Activated naive CD4-positive, alpha-beta T cell treated with anti-CD3 and anti-CD28 coated beads, Interleukin-2, amount 50 U/mL, for 24 hours (primary cell): Measurements from ENCODE around the gene TSR2.
"Not testable (repeated sequence)": the region's sequence is repeated elsewhere in the genome, so short reads cannot be mapped to it uniquely, and the experiment has no call there.

Source experiments
- H3K27ac Mint-ChIP-seq: one replicate; pipeline ENCODE4 v1.8.0; 2021; ENCODE audit warnings: mild to moderate bottlenecking, mixed read lengths
- H3K27me3 Mint-ChIP-seq: one replicate; pipeline ENCODE4 v1.8.0; 2021; ENCODE audit warnings: mixed read lengths
- H3K36me3 Mint-ChIP-seq: one replicate; pipeline ENCODE4 v1.8.0; 2021; ENCODE audit warnings: mixed read lengths
- H3K4me1 Mint-ChIP-seq: one replicate; pipeline ENCODE4 v1.8.0; 2021; ENCODE audit warnings: mixed read lengths
- H3K4me3 Mint-ChIP-seq: one replicate; pipeline ENCODE4 v1.8.0; 2021; ENCODE audit warnings: mild to moderate bottlenecking, mixed read lengths
- H3K9me3 Mint-ChIP-seq: one replicate; pipeline ENCODE4 v1.8.0; 2021; ENCODE audit warnings: mixed read lengths

TSR2 gene

DNA sequence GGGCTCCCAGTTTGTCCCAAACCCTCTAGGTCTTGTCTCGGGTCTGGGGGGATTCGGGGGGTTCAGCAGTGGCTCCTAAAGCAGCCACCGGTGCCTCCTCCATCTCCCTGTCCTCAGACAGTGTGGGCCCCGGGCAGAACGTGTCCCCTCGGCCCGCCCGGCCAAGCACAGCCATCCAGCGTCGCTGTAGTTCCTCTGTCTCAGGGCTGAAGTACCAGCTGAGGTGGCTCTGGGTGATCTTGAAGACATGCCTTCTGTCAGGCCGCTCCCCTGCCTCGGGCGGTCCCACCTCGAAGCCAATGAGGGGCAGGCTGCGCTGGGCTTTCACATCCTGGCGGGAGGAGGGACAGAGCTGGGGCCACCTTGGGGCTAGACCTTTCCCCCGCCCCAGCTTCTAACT is 5.9 kb downstream of the TSR2 start:
- Mint-ChIP-seq H3K27ac (no peak overlapping the region), H3K9me3 (no peaks in the 10 kb centered on the region), H3K4me3 (no peak overlapping the region), H3K36me3 (peaks cover 11% of the 10 kb centered on the region), H3K27me3 (no peaks in the 10 kb centered on the region), H3K4me1 (peaks cover 20% of the 10 kb centered on the region)

DNA sequence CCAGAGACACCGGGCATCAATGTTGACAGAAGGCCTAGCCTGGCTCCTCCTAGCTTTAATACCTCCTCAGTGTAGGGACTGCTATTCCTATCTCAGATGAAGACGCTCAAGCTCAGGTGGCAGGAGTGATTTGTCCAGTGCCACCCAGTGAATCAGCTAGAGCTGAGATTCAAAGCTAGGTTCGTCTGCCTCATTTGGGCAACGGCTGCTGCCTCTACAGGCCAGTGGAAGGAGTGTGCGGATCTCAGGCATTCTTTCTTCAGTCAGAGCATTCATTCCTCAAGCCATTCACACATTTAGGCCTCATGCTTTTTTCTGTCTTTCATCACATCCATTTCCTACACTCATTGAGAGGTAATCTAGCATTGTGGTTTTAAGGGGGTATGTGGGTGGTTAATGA is 7.3 kb downstream of the TSR2 start:
- Mint-ChIP-seq H3K9me3 (no peaks in the 10 kb centered on the region), H3K4me1 (peaks cover 7% of the 10 kb centered on the region), H3K4me3 (no peak overlapping the region), H3K27me3 (no peaks in the 10 kb centered on the region), H3K27ac (no peak overlapping the region), H3K36me3 (peaks cover 6% of the 10 kb centered on the region)

DNA sequence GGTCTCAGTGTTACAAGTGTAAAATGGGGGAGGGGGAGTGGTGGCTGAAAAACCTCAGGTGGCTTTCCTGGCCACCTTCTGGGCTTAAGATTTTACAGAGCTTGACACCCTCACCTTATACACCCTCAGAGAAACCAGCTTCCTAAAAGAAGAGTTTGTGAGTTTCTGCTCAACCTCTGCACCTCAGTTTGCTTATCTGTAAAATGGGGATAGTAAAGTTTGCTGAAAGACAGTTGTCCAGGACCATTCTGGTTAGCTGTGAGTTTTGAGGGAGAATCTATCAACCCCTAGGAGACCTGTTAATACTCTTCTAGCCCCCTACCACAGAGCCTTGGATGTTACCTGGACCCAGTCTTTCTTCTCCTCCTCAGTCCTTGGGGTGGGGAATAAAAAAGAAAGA is 9.7 kb downstream of the TSR2 start:
- Mint-ChIP-seq H3K27me3 (no peaks in the 10 kb centered on the region), H3K4me3 (no peak overlapping the region), H3K4me1 (no peaks in the 10 kb centered on the region), H3K36me3 (peaks cover 3% of the 10 kb centered on the region), H3K9me3 (no peaks in the 10 kb centered on the region), H3K27ac (no peak overlapping the region)

DNA sequence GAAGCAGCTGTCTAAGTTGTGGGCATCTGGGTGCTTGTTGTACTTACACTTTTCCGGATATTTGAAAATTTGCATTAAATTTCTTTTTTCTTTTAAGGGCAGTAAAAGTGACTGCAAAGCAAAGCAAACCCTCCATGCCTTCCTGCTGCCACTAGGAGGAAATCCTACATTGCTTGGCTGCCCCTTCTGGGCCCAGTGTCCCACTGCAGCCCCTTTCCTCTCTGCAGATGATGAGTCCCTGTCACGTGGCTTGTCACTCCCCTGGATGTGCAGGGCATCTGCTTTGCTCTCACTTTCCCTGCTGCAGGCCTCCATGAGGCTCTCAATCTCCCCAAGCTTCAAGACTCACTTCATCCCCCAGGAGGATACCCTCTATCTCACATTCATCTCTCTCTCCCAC is 12.7 kb downstream of the TSR2 start:
- Mint-ChIP-seq H3K27me3 (no peaks in the 10 kb centered on the region), H3K36me3 (peaks cover 3% of the 10 kb centered on the region), H3K27ac (no peak overlapping the region), H3K9me3 (no peaks in the 10 kb centered on the region), H3K4me1 (no peaks in the 10 kb centered on the region), H3K4me3 (no peak overlapping the region)

DNA sequence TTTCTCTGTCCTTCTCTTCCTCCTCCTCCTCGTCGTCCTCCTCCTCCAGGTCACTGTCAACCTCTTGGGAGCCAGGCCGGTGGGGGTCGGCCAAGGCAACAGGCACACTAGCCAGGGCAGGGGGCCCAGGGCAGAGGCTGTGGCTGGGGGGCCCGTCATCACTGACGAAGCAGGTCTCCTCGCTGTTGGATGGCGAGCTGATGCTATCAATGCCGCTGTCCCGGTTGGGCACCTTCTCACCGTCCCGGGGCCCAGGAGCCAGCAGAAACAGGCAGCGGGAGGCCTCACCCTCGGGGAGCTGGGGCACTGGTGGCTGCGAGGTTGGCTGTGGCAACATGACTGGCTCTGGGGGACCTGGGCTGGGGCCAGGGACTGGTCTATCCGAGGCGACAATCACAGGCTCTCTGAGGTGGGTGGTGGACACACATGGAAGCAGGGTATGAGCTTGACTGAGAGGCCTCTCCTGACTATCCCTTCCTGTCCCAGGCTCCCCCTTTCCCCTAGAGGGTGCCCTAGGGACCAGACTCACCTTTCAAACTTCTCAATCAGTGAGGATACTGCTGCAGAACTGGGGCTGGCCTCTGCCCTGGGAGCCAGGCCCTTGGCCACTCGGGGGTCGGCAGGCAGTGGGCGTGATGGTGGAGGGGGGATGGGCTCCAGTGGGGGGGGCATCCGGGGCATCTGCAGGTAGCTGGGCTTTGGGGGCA is 30.0 kb downstream of the TSR2 start:
- H3K27me3 Mint-ChIP-seq, result no peaks in the 10 kb centered on the region
- H3K27ac Mint-ChIP-seq, result no peak overlapping the region
- no peaks in the 10 kb centered on the region for H3K36me3 Mint-ChIP-seq
- no peaks in the 10 kb centered on the region for H3K4me1 Mint-ChIP-seq
- H3K4me3 Mint-ChIP-seq, result no peak overlapping the region
- no peaks in the 10 kb centered on the region for H3K9me3 Mint-ChIP-seq

DNA sequence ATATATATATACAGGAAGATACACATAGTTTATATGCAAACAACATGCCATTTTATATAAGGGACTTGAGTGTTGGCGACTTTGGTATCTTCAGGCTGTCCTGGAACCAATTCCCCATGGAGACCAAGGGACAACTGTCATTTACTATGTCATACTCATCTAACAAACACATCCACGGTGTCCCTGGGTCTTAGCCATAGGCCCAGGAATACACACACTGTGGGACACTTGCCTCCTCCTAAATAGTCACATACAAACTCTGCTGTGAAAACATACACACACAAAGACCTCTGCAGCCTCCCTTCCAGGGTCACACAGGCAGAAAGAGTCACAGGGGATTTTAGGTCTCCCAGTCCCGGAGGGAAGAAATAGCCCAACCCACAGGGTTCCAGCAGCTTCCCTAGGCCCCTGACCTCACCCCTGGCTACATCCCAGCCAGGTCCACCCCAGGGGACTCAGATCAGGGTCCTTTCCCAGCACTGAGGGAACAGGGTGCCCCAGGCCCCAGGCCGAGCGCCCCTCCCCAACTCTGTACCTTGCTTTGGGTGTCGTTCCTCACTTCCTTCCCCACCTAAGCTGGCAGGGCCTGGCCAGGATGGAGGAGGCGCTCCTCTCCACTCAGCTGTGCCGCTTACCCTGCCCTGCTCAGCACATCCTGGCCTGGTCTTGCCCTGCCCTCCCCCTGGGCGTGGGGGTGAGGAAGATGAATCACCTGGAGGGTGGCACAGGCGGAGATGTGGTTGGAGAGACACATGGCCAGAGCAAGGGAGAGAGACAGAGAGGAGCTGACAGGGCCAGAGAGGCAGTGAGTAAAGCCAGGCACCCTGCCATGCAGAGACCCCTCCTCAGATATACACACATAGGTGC is 34.0 kb downstream of the TSR2 start:
- Mint-ChIP-seq H3K27ac (no peak overlapping the region), H3K4me3 (no peak overlapping the region), H3K4me1 (no peaks in the 10 kb centered on the region), H3K9me3 (no peaks in the 10 kb centered on the region), H3K36me3 (no peaks in the 10 kb centered on the region), H3K27me3 (no peaks in the 10 kb centered on the region)

DNA sequence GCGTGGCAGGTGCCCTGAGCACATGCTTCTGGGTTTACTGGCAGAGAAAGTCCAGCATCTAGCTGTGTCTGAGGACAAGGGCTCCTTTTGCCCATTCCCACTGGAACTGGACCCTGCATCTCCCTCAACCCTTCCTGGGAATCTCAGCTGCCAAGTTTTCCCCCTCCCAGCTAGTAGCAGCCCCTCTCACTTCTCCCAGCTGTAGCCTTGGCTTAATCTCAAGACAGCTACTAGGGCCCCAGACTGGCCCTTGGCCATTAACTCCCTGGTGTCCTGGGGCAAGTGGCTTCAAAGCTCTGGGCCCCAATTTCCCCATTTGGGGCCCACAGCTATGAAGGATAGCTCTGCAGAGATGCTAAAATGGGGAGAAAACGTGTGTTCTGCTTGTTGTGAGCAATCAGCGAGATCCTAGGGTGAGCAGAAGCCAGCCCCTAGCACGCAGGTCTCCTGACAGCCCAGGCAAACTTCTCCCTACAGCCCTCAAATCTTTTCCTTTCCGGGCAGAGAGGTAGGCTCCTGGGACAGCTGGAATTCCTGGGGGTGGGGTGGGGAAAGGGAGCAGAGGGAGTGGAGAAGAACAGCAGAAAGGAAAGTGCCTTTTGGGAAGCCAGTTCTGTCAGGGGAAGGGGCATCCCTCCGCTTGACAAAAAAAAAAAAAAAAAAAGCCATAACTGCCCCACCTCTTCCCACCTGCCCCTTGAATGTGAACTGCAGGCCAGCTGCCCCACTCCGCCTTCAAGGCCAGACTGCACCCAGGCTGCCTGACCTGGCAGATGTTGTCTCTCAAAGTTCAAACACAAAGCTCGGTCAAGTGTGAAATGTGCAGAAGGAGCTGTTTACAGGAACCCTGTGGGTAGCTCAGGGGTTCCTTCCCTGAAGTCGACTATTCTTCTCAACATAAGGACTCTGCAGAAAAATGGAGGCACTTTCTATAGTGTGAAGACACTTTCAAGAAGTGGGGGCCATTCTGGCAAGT is 39.2 kb downstream of the TSR2 start:
- Mint-ChIP-seq H3K4me3 (no peak overlapping the region), H3K4me1 (no peaks in the 10 kb centered on the region), H3K36me3 (no peaks in the 10 kb centered on the region), H3K27me3 (no peaks in the 10 kb centered on the region), H3K27ac (no peak overlapping the region), H3K9me3 (no peaks in the 10 kb centered on the region)

DNA sequence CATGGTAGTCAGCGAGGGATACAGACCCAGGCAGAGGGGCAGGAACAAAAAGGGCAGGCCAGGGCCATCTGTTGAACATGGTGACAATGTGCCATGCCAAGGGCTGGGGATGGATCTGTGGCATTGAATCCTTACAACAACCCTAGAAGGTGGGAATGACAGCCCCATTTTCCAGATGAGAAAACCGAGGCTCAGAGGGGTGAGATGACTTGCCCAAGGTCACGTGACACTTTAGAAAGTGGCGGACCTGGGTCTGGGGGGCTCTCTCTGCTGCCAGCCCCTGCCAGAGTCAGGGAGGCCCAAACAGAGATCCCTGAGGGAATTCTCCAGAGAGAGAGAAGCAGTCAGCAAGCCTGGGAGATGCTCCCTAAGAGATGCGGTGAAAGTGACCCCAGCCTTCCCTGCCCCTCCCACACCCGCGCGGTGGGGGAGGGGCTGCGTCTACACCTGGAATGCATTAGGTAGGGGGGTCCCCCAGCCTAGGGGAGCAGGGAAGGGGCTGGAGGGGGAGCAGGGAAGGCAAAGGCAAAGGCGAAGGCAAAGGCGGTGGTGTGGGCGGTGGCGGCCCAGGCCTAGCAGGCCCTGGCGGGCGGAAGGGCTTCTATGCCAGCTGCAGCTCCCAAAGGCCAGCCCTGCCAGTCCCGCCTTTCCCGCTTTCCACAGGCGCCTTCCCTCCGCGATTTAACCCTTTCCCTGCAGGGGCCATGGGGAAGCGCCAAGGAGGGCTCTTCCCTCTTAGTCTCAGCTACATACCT is 42.8 kb downstream of the TSR2 start:
- Mint-ChIP-seq H3K36me3 (no peaks in the 10 kb centered on the region), H3K27ac (no peak overlapping the region), H3K27me3 (no peaks in the 10 kb centered on the region), H3K4me3 (no peak overlapping the region), H3K4me1 (no peaks in the 10 kb centered on the region), H3K9me3 (no peaks in the 10 kb centered on the region)

DNA sequence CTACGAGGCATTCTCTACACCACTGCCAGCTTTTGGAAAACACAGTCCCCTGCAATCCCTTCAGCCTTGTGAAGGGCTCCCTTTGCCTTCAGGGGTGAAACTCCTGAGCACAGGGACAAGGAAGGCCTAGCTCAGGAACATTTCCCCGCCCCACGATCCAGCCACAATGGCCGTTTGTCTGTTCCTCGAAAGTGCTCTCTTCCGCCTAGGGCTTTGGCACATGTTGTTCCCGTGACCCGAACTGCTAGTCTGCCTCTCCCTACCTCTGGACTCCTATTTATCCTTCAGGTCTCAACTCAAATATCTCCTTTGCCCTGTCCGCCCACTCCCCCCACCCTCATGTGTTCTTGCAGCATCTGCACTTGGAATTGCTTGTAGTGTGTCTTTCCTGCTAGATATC is 43.7 kb downstream of the TSR2 start:
- Mint-ChIP-seq H3K27ac (no peak overlapping the region), H3K4me1 (no peaks in the 10 kb centered on the region), H3K4me3 (no peak overlapping the region), H3K27me3 (no peaks in the 10 kb centered on the region), H3K36me3 (no peaks in the 10 kb centered on the region), H3K9me3 (no peaks in the 10 kb centered on the region)

DNA sequence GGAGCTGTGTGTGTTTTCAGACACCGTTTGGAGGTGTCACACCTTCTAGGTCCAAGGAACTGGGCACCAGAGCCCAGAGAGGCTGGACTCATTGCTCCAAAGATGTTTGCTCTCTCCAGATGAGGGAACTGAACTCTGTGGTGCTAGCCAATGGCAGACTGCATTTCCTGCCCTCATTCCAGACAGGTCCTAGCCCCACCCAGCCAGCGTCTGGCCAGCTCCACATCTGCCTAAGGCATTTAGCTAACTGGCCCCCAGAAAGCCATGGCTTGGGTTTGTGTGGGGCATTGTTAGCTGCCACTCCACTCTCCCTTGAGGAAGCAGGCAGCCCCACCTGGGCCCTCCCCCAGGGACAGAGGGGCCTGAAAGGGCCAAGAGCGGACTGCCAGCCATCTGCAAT is 44.5 kb downstream of the TSR2 start:
- no peak overlapping the region for H3K27ac Mint-ChIP-seq
- H3K9me3 Mint-ChIP-seq, result no peaks in the 10 kb centered on the region
- no peak overlapping the region for H3K4me3 Mint-ChIP-seq
- H3K36me3 Mint-ChIP-seq, result no peaks in the 10 kb centered on the region
- no peaks in the 10 kb centered on the region for H3K4me1 Mint-ChIP-seq
- H3K27me3 Mint-ChIP-seq, result no peaks in the 10 kb centered on the region

DNA sequence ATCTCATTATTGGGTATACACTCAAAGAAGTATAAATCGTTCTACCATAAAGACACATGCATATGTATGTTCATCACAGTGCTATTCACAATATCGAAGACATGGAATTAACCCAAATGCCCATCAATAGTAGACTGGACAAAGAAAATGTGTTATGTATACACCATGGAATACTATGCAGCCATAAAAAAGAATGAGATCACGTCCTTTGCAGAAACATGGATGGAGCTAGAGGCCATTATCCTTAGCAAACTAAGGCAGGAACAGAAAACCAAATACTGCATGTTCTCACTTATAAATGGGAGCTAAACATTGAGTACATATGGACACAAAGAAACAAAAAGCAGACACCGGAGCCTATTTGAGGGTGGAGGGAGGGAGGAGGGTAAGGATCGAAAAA is 49.6 kb downstream of the TSR2 start:
- not testable (repeated sequence) for H3K4me3 Mint-ChIP-seq, H3K4me1 Mint-ChIP-seq, H3K9me3 Mint-ChIP-seq, H3K27ac Mint-ChIP-seq, H3K27me3 Mint-ChIP-seq, H3K36me3 Mint-ChIP-seq

DNA sequence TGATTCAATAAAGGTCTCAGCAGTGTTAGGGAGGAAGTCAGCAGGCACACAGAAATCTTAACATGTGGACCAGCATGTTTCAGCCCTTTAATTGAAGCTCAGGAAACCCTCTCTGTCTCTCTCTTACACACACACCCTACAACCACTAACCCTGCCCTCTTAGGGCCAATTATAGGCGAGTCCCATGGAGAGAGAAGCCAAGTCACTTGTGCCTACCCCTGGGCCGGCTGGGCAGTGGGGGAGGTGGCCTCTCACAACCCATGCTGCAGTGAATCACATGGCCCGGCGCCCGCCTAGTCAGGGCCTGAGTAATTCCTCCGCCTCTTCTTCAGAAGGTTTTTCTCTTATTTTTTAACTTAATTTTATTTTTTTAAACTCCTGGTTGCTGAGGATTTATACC is 52.1 kb downstream of the TSR2 start:
- H3K27me3 Mint-ChIP-seq, result peaks cover 9% of the 10 kb centered on the region
- H3K27ac Mint-ChIP-seq, result no peak overlapping the region
- H3K4me3 Mint-ChIP-seq, result no peak overlapping the region
- H3K4me1 Mint-ChIP-seq, result peaks cover 7% of the 10 kb centered on the region
- peaks cover 4% of the 10 kb centered on the region for H3K36me3 Mint-ChIP-seq
- H3K9me3 Mint-ChIP-seq, result no peaks in the 10 kb centered on the region

DNA sequence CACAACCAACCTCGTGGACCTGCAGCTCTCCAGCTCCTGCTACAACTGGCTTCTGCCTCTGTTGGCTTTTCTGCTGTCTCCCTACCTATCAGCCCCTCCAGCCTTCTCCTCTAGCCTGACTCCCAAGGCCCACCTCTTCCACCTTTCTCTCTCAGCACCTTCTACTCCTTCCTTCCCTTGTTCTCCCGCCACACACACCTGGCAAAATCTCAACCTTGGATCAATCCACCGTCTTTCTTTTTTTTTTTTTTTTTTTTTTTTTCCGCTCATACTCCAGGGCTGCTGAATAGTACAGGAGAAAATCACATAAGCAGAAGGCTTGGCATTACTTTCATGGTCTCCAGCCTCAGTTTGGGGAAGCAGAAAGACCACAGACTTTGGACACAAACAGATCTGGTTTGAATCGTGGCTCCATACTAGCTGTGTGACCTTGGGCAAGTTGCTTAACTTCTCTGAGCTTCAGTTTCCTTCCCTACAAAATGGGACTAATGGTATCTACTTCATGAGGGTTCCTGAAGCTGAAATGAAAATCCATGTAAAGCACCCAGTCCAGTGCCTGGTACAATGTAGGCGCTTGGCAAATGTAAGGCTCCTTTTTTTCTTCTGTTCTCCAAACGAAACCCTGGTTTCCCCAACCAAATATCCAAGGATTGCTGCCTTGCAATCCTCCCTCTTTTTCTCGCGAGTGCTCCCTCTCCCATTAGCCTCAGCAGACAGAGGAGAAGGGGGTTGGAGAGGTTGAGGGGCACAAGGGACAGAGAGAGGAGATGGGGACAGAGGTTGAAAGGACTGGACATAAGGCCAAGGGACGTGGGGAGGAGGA is 54.2 kb downstream of the TSR2 start:
- H3K27ac Mint-ChIP-seq, result no peak overlapping the region
- peaks cover 14% of the 10 kb centered on the region for H3K27me3 Mint-ChIP-seq
- H3K9me3 Mint-ChIP-seq, result no peaks in the 10 kb centered on the region
- H3K4me1 Mint-ChIP-seq, result peaks cover 7% of the 10 kb centered on the region
- H3K4me3 Mint-ChIP-seq, result peak overlapping the region; percentile 59
- peaks cover 4% of the 10 kb centered on the region for H3K36me3 Mint-ChIP-seq
